ENCODE data around the gene NR2E3. TPM values are rescaled to one million over a fixed set of nuclear protein-coding genes. Genes with fewer than 3 reads are reported as not detected.

Gene NR2E3
- not detected for total RNA-seq

DNA sequence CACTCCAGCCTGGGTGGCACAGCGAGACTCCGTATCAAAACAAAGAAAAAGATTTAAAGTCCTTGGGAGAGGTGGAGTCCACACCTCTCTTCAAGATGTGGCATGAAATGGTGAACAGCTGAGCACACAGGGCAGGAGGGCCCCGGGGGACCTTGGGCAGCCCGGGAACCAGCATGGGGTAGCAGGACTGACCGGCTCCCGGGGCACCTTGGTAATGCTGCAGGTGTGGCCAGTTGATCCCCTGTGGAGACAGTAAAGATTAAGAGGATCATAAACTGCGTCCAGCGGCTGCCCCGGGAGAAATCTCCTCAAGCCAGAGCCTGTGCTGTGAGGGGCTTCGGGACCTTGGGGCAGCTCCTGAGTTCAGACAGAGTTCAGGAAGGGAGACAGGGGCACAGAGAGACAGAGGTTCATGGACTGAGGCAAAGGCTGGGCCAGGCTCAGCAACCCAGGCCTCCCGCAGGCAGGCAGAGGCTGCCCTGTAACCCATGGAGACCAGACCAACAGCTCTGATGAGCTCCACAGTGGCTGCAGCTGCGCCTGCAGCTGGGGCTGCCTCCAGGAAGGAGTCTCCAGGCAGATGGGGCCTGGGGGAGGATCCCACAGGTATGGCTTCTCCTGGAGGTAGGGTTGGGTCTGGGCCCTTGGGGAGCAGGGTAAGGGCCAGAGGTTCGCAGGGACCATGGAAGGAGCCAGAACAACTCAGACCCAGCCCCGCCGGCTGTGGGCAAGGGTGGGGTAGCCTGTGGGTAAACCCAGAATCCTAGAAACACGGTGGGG is at the start of gene NR2E3:
Gene NR2E3 (plus strand): TSS at position 299 of the 780 bp plus-strand sequence. CDS start 190 bp downstream, at position 489.
- intact Hi-C loops (cut with DNase I) = no loop called here
- ATAC-seq = no peak
- DNase-seq (ENCODE audit: low spot score) = no peak

DNA sequence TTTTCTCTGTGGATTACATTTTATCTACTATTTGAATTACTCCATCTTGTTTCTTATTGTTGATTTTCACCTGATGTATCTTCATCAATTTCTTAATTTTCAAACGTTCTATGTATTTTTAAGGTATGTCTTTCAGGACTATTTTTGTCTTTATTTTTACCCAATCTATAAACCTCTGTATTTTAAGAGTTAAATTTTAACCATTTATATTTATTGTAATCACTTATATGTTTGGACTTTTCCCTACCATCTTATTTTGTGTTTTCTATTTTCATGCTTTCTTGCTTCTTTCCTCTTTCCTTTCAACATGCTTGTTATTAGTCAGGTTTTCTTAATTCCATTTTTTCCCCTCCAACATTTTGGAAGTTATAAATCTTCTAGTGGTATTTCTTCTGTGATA is 49.5 kb upstream of the NR2E3 start:
- no peak for ATAC-seq
- intact Hi-C loops (cut with DNase I) = no loop called here
- DNase-seq (ENCODE audit: low spot score) = no peak

DNA sequence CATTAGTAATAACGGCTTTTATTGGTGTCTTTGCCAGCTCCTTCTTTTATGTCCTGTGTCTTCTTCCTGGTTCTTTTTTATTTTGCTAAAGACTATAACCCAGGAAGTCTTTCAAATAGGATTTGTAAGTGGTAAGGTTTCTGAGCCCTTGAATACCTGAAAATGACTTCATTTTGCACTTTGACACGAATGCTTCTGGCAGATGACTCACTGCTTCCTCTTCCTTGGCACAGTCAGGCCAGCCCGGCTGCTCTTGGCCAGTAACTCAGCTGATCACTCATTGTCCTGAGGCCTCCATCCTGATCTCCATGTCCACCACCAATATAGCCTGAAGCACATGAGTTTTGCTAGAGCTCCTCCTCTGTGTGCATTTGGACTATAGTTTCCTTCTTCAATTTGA is 48.7 kb upstream of the NR2E3 start:
- DNase-seq (ENCODE audit: low spot score) = no peak
- peak; percentile 79 for ATAC-seq
- intact Hi-C loops (cut with DNase I) = no loop called here

GRCh38 chr15:71768184-71768583 is 42.2 kb upstream of the NR2E3 start:
- intact Hi-C loops (cut with DNase I) = no loop called here
- DNase-seq (ENCODE audit: low spot score) (no peak), ATAC-seq (no peak)

DNA sequence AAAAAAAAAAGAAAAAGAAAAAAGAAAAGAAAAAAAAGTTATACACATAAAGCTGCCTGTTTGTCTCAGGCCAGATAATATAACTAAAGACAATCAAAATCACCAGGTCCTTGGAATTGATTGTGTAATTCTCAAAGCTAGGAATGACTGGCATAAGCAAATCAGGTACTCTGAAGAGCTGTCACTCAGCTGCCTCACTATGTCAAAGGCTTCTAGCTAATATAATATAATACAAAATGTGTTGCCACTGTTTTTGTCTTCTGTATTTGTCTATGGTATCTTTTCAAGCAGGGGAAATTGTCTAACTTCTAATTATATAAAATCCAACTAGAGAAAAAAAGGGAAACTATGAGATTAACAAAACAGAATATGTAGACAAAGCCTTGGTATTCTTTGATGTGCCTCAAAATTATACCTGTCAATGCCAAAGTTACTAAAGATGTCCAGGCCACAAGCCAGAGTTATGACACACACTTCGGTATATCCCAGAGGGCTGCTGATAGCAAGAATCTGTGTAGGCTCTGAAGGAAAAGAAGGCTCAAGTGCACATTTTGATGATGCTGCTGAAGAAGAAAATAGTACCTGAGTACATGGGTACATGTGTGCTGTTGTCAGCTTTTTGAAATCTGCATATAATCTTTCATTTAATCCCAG is 37.0 kb upstream of the NR2E3 start:
- ATAC-seq = no peak
- DNase-seq (ENCODE audit: low spot score) = no peak
- intact Hi-C loops (cut with DNase I) = no loop called here

GRCh38 chr15:71775856-71776255 is 34.5 kb upstream of the NR2E3 start:
- ATAC-seq (no peak), DNase-seq (ENCODE audit: low spot score) (no peak)
- intact Hi-C loops (cut with DNase I) = no loop called here

- ATAC-seq = no peak
- intact Hi-C loops (cut with DNase I) = no loop called here
- no peak for DNase-seq (ENCODE audit: low spot score)
Observed at GRCh38 chr15:71776304-71776703, 34.0 kb upstream of the NR2E3 start.

DNA sequence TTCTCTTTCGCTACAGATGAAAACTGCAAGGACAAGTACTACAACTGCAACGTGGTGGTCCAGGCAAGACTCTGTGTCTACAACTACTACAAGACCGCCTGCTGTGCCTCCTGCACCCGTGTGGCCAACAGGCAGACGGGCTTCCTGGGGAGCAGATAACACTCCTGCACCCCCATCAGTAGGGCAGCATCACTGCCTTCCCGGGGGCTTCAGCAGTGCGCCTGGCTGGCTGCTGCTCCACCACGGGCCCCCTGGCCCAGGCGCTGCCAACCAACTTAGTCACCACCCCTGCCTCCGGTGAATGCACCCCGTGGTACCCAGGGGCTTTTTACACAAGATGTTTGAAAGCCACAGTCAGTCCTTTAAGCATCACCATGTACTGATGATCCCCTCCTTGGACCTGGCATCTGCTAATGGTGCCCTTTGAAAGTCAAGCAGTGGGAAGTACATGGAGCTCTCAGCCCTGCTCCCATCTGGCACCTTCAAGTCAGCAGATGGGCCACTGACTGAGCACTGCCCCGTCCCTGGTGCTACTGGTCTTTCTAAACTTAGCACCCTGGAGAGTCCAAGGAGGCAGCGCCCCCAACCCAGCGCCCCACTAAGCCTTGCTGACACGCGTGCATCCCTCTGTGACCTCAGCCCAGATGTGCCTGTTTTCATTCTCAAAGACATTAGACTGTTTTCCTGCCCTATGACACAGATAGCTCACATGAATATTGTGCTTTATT is 33.0 kb upstream of the NR2E3 start:
- peak; percentile 14 for ATAC-seq
- intact Hi-C loops (cut with DNase I) = no loop called here

DNA sequence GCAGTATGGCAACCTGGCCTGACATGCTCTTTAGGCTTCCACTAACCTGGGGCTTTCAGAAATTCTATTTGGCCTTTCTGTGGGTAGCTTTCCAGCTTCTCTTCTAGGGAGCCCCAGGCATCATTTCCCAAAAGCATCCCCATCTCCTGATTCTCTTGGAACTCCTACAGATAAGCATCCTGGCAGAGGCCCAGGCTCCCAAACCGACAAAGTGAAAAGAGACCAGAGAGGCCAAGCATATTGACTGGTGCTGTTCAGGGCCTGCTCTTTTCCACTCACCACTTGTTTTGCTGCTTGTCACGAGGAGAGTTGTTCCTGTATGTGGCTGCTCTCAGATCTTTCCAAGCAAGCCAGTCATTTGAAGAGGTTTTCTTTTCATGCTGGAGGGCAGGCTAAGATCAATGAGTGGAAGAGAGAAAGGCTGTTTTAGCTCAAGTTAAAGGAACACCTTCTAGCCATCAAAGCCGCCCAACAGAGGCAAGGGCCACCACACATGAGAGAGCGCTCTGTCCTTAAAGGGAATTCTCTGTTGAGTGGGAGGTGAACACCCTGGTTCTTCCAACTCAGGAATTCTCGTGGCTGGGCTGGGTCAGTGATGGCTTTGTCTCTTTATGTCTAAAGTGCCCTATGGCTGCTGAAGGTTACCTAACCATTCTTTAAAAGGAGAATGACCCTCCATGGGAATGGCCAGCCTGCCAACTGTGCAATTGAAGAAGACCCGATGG is 31.1 kb upstream of the NR2E3 start:
- ATAC-seq = no peak
- intact Hi-C loops (cut with DNase I) = no loop called here
- no peak for DNase-seq (ENCODE audit: low spot score)

More for the DNA sequence above, 33.0 kb upstream of the NR2E3 start:
- DNase-seq (ENCODE audit: low spot score) = no peak

GRCh38 chr15:71780115-71780976 is 30.0 kb upstream of the NR2E3 start:
- intact Hi-C loops (cut with DNase I) = no loop called here
- peak; percentile 68 for ATAC-seq
- no peak for DNase-seq (ENCODE audit: low spot score)

- ATAC-seq (no peak), DNase-seq (ENCODE audit: low spot score) (no peak)
- intact Hi-C loops (cut with DNase I) = no loop called here
Observed at GRCh38 chr15:71781179-71781964, 29.0 kb upstream of the NR2E3 start.

DNA sequence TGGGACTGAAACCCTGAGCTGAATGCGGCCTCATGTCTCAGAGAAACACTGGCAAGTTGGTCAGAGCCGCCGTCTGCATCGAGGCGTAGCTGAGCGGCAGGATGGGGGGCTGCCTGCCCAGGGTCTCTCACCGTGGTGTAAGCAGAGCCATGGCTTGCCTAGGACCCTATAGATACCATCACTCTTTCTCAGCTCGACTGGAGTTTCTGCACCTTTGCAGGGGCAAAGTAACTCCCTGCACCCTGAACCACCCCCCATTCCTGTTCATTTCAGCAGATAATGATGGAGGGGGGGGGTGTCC is 28.4 kb upstream of the NR2E3 start:
- DNase-seq (ENCODE audit: low spot score) = no peak
- ATAC-seq = no peak
- intact Hi-C loops (cut with DNase I) = no loop called here

DNA sequence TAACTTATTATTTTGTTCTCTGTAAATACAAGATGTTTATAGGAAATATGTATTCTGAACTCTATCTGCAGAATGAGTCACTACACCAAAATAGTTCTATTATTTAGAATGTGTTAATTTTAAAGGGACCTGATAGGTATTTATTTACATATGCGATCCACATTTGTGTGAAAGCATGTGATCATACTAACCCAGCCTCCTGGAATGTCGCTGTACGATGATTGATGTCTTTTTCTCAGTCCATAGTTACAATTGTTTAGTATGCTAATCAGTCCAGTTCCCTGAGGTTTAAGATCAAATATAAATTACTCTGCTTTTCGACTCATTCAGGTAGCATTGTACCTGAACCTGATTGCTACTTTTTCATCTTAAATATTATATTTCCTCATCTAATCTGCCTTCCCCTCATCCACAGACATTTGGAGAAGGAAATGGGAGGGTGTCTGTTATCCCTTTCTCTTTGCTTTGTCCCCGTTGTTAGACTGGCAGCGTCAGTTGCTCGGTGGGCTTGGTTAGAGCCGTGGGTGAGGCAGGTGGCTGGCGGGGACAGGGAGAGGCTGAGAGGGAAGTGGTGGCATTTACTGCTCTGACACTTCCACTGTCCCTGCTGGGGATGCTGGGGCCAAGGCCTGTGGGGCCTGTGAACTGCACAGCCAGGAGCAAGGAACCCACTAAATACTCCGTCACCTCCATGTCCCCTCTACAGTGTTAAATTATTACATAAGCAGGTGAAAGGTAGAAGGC is 27.8 kb upstream of the NR2E3 start:
- ATAC-seq (no peak), DNase-seq (ENCODE audit: low spot score) (no peak)
- intact Hi-C loops (cut with DNase I) = no loop called here

GRCh38 chr15:71784719-71785118 is 25.6 kb upstream of the NR2E3 start:
- intact Hi-C loops (cut with DNase I) = no loop called here
- DNase-seq (ENCODE audit: low spot score) (no peak), ATAC-seq (no peak)

- intact Hi-C loops (cut with DNase I) = no loop called here
- DNase-seq (ENCODE audit: low spot score) (no peak), ATAC-seq (no peak)
Observed at GRCh38 chr15:71785996-71786395, 24.4 kb upstream of the NR2E3 start.

- ATAC-seq (no peak), DNase-seq (ENCODE audit: low spot score) (no peak)
- intact Hi-C loops (cut with DNase I) = no loop called here
Observed at GRCh38 chr15:71786673-71787072, 23.7 kb upstream of the NR2E3 start.

Measured in sciatic nerve (tissue), 2 donors.